Pancreas (tissue), 10 donors: ENCODE results near the gene SORL1. TPM values are rescaled to one million over a fixed set of nuclear protein-coding genes. Genes with fewer than 3 reads are reported as not detected.

Experiments used
- ATAC-seq, 4 donors: fragments of 200-7000 bp; cut with Tn5 transposase; one replicate each; pipeline versions ENCODE4 v1.8.0 to v1.9.1; 2020; ENCODE audit warnings: mild to moderate bottlenecking in 4 of 4, moderate library complexity in 4 of 4
- DNase-seq, 6 donors: peaks; one replicate each; pipeline ENCODE4 v3.0.0-alpha.2; 2020
- FAIRE-seq: peaks from 2 replicates; lab custom pipeline; 2012; peaks lifted over from hg19 to GRCh38; lab: Jason Lieb, UNC
- H3K27ac ChIP-seq, 4 donors: fragments of 200-600 bp; sonication (generic); 1 replicate in 3 of 4; 2 replicates in 1 of 4; pipeline versions ENCODE4 v1.5.0 to v1.8.0; 2020
- H3K27me3 ChIP-seq, 4 donors: fragments of 200-600 bp; one replicate each; pipeline ENCODE4 v1.8.0; 2021
- H3K36me3 ChIP-seq, 3 donors: fragments of 200-600 bp; sonication (generic) in 1 of 3; one replicate each; pipeline versions ENCODE4 v1.5.0 to v1.8.0; 2020 to 2021
- H3K4me1 ChIP-seq, 3 donors: fragments of 200-600 bp; one replicate each; pipeline ENCODE4 v1.8.0; 2021
- H3K4me3 ChIP-seq, 4 donors: fragments of 200-600 bp; sonication (generic) in 2 of 4; one replicate each; pipeline versions ENCODE4 v1.5.0 to v1.8.0; 2020 to 2021
- H3K9me3 ChIP-seq, 4 donors: fragments of 200-600 bp; one replicate each; pipeline ENCODE4 v1.8.0; 2021
- WGBS, 2 donors: extraction: QIAGEN DNeasy Blood & Tissue Kit; methylation state at CpG; one replicate each; pipeline ENCODE4 v1.1.7; 2013; 5-methylcytosine and 5-hydroxymethylcytosine counted together
- intact Hi-C, 3 donors: fragments of 100-400 bp; cut with DNase I; formaldehyde crosslinking; loops; one replicate each; pipeline versions ENCODE4 v1.11.1 to v1.14.2; 2022
- polyA plus RNA-seq, 2 donors: library from polyadenylated mRNA; stranded (reverse); fragments of 200-250 nt; gene quantifications; one replicate each; pipeline ENCODE4 v1.2.3, GENCODE V29; 2013
- total RNA-seq, 6 donors: library from RNA; stranded (reverse); fragmentation: NEBNext Ultra II Directional in 4 of 6; extraction: Animal tissue kit (Norgen Biotek cat#: 25700) in 4 of 6; gene quantifications; one replicate each; pipeline versions ENCODE4 v1.2.1 to v1.2.4, GENCODE V29; 2021 to 2023
- TF ChIP-seq, protein P1 (sequence below), 4 donors: fragments of 200-600 bp; sonication (generic) in 3 of 4; IDR thresholded peaks; one replicate each; pipeline versions ENCODE4 v1.5.0 to v1.8.0; 2021; ENCODE audit warnings: antibody characterized with exemption in 4 of 4
- donor health status: healthy with polysubstance abuse.
- donor health status: DM: no; HTN: no; CAD: no; lungs with moderate emphysema.
- donor health status: DM: no; HTN: no; CAD: no.
- donor health status: control.
- donor health status: control.
- donor health status: Bipolar disorder and iron deficiency.
- donor health status: DM: yes; HTN: yes; CAD: no.
- donor health status: DM: no; HTN: no; CAD: no.
- donor health status: DM: no; HTN: no; CAD: no.
- donor health status: DM: yes; HTN: yes; CAD: no.

The SORL1 gene
- total and polyA plus RNA-seq, 8 donors, result 2.7 to 47.5 (median 15.5) TPM

DNA sequence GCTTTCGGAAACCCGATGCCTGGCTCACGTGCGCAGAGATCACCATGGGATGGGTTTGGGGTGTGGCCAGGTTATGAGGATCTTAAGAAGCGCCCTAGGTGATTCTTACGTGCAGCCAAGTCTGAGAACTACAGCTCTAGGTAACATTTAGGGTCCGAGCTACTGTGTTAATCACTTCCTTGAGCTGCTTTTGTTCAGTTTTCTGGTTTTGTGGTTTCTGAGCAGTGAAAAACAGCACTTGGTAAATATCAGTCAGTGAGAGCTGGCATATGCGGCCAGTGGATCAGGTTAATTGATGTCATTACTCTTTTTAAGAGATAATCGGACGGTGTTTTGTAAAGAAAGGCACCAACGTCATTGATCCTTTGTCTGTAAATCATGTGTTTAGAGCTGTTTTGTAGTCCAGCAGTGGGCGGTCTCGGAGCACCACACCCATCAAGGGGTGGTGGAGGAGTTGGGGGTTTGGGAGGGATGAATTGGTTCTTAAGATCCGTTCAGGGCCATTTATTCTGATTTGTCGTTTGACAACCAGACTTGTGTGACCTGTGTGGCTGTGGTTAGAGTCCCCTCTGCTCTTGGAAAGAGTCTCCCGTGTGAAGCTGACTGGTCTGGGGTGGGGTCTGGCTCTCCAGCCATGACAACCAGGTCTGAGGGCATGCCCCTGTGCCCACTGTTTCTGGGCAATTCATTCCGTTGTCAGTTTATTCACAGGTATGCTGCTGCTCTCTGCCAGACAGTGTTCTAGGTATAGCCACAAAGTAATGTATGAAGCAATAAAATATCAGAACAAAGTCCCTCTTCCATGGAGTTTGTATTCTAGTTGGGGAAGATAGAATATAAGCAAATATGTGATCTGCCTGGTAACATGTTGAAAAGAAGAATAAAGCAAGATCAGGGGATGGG, 62.6 kb downstream of the SORL1 start:
- Histone ChIP-seq H3K36me3 (no peaks in the 10 kb centered on the region), H3K4me1 (no peaks in the 10 kb centered on the region), H3K9me3 (no peaks in the 10 kb centered on the region), H3K27ac (no peak overlapping the region), H3K4me3 (no peak overlapping the region), H3K27me3 (no peaks in the 10 kb centered on the region)
- ATAC-seq (peak in 1 of 4 donors; percentile 20), FAIRE-seq (no peak), DNase-seq (no peak)
- TF ChIP-seq, protein P1, sequence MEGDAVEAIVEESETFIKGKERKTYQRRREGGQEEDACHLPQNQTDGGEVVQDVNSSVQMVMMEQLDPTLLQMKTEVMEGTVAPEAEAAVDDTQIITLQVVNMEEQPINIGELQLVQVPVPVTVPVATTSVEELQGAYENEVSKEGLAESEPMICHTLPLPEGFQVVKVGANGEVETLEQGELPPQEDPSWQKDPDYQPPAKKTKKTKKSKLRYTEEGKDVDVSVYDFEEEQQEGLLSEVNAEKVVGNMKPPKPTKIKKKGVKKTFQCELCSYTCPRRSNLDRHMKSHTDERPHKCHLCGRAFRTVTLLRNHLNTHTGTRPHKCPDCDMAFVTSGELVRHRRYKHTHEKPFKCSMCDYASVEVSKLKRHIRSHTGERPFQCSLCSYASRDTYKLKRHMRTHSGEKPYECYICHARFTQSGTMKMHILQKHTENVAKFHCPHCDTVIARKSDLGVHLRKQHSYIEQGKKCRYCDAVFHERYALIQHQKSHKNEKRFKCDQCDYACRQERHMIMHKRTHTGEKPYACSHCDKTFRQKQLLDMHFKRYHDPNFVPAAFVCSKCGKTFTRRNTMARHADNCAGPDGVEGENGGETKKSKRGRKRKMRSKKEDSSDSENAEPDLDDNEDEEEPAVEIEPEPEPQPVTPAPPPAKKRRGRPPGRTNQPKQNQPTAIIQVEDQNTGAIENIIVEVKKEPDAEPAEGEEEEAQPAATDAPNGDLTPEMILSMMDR (IDR thresholded peaks at IDR 0.05), result no peak
- WGBS, 2 donors, result 54 to 62% methylated on average over 17 of the region's 17 CpGs
- intact Hi-C loops, result no loop called here

DNA sequence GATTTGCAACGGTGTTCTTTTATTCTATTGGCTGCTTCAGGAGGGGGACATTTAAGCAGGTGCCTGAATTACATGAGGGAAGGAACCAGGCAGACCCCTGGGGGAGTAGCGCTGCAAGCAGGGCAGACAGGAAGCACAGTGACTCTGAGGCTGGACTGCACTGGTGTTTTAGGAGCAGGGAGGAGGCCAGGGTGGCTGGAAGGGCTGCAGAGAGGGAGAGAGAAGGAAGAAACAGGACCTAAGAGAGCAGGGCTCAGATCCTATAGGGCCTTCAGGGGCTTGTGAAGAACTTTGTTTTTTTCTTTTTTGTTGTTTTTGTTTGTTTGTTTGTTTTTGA, 63.2 kb downstream of the SORL1 start:
- TF ChIP-seq, protein P1 (IDR thresholded peaks at IDR 0.05), result no peak
- no peak for ATAC-seq
- Histone ChIP-seq H3K9me3 (no peaks in the 10 kb centered on the region), H3K36me3 (no peaks in the 10 kb centered on the region), H3K4me1 (no peaks in the 10 kb centered on the region), H3K27ac (no peak overlapping the region), H3K27me3 (no peaks in the 10 kb centered on the region), H3K4me3 (no peak overlapping the region)
- intact Hi-C loops, result no loop called here
- WGBS, 2 donors, result 75 to 85% methylated on average over 2 of the region's 2 CpGs
- no peak for FAIRE-seq
- DNase-seq, result no peak

DNA sequence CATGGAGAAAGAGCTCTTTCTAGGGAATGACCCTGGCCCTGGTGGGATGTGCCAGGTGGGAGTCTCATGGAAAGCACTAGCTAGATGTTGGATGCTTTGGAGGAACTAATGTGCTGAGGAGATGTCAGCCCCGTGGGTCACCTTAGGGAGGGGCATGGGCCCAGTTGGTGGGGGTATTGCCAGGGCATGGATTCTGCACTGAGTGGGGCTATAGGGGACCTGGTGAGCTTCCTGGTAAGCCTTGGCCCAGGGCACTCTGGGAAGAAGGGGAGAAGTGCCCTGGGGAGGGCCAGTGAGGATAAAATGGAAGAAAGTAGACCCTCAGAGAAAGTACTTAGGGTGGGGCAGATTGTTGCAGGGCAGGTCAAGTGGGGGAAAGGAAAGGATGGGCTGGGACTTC, 65.9 kb downstream of the SORL1 start:
- no peaks in the 10 kb centered on the region for H3K36me3 ChIP-seq
- H3K27ac ChIP-seq, result no peak overlapping the region
- intact Hi-C loops, result no loop called here
- no peaks in the 10 kb centered on the region for H3K27me3 ChIP-seq
- TF ChIP-seq, protein P1 (IDR thresholded peaks at IDR 0.05), result no peak
- H3K9me3 ChIP-seq, result no peaks in the 10 kb centered on the region
- no peak overlapping the region for H3K4me3 ChIP-seq
- no peaks in the 10 kb centered on the region for H3K4me1 ChIP-seq
- FAIRE-seq (no peak), ATAC-seq (no peak), DNase-seq (no peak)
- 66 to 87% methylated on average over 1 of the region's 1 CpG for WGBS, 2 donors

DNA sequence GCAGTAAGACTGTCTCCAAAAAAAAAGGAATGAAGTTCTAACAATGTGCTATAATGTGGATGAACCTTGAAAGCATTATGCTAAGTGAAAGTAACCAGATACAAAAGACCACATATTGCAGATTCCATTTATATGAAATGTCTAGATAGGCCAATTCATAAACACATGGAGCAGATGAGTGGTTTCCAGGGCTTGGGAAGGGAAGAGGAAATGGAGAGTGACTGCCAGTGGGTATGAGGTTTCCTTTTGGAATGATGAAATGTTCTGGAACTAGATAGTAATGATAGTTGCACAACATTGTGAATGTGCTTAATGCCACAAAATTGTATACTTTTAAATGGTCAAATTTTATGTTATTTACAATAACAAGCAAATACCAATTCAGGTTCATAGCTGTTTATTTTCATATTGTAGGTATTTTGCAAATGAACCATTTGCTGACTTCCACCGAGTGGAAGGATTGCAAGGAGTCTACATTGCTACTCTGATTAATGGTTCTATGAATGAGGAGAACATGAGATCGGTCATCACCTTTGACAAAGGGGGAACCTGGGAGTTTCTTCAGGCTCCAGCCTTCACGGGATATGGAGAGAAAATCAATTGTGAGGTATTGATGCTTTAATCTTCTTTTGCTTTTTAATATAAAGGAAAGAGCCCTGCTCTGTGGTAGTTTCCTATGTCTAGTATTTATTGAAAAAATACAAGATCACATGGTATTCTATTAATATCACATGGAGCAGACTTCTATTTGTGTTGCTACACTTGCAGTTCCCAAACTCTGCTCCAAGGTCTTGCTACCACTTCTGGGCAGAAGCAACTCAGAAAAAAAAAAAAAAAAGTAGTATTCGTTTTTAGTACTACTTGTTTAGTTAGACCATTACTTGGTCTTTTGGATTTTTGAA, 68.4 kb downstream of the SORL1 start:
- intact Hi-C loops, result no loop called here
- TF ChIP-seq, protein P1 (IDR thresholded peaks at IDR 0.05), result no peak
- ATAC-seq (peak in 2 of 4 donors; percentile 29 to 32), FAIRE-seq (no peak), DNase-seq (no peak)
- H3K36me3 ChIP-seq, result no peaks in the 10 kb centered on the region
- no peak overlapping the region for H3K4me3 ChIP-seq
- 62 to 70% methylated on average over 4 of the region's 4 CpGs for WGBS, 2 donors
- no peaks in the 10 kb centered on the region for H3K27me3 ChIP-seq
- no peaks in the 10 kb centered on the region for H3K9me3 ChIP-seq
- H3K27ac ChIP-seq, result no peak overlapping the region
- no peaks in the 10 kb centered on the region for H3K4me1 ChIP-seq
